ENCODE results near the gene NANP.

Gene NANP

DNA sequence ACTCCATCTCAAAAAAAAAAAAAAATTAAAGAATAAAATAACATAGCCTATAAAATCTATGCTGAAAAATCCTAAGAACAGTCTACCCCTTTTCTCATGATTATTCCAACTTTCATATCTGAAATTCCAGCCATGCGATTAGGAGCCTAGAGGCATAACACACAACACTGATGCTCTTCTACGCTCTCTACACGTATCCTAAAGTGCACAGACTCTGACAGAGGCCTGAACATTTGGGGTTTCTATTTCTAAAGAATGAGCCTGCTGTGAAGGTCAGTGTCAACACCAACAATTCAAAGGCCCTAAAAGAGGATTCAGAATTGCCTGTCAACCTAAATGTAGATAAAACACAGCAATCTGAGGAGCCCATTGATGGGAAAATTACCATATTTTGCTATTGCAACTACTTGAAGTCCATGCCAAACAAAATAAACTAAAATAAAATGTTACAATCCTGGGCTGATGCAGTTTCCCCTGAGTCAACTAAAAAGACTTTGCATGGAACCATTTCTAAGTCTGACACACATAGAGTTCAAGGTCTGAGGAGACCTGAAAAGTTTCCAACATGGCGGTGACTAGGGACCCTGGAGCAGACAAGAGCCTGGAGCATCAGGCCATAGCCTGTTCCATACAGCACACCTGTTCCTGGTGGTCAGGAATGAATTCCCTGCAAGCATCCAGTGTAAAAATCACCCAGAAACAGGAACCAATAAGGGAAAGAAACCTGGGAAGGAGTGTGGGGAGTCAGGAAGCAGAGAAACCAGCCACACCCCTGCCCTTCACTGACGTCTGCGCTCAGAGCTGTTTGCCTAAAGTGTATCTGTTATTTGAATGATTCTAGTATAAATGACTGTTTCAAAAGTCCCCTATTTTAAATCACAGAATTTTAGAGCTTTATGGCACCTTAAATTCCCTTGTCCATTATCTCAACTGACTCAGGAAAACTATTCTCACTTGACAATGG lies 50.2 kb downstream of the NANP start:
- no peak for DNase-seq (ENCODE audit: insufficient read length, low spot score)
- no peak for FAIRE-seq

DNA sequence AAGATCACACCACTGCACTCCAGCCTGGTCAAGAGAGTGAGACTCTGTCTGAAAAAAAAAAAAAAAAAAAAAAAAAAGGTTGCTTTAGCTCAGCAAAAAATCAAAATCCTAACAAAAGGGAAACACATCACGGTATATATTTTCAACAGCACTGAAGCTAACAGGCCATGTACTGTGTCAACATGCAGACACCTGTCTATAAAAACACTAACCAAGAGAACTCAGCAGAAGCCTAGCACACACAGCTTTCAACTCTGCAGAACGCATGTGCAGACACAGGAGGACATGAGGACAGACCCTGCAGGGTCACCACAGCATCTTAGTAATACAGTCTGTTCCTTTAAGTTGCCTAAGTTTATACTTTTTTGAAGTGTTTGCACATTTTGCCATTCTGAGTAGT lies 52.0 kb downstream of the NANP start:
- DNase-seq (ENCODE audit: insufficient read length, low spot score) (no peak), FAIRE-seq (no peak)

DNA sequence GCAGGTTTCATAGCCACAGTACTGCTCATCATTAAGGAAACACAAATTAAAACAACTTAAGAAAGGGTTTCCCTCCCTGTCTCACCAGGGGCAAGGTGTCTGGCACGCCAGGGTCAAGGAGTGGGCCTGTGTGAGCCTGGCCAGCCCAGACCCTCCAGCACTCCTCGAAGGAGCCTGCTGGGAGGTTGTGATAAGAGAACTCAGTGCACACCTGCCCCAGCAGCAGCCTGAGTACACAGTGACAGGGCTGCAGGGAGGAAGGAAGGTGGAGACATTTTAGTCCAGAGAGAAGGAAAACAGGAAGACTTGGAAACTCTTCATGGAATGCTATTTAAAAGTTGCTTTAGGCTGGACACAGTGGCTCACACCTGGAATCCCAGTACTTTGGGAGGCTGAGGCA lies 52.6 kb downstream of the NANP start:
- DNase-seq (ENCODE audit: insufficient read length, low spot score) = no peak
- no peak for FAIRE-seq

DNA sequence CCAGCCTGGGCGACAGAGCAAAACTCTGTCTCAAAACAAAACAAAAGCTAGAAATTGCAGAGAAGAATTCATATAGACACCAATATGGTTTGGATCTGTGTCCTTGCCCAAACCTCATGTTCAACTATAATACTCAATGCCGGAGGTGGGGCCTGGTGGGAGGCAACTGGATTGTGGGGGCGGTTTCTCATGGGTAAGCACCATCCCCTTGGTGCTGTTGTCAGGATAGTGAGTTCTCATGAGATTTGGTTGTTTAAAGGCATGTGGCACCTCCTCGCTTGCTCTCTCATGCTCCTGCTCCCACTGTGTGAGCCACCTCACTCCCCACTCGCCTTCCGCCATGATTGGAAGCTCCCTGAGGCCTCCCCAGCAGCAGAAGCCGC lies 53.7 kb downstream of the NANP start:
- FAIRE-seq (no peak), DNase-seq (ENCODE audit: insufficient read length, low spot score) (no peak)

DNA sequence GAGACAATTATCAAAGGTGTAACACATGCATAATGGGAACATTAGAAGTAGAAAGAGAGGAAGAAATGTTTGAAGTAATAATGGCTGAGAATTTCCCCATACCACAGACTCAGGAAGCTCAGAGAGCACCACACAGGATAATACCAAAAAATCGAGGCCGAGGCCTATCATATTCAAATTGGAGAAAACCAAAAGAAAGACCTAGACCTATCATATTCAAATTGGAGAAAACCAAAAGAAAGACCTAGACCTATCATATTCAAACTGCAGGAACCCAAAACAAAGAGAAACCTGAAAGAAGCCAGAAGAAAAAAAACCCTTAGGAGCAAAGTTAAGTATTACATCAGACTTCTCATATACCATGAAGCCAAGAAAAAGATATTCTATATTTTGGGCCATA lies 56.5 kb downstream of the NANP start:
- DNase-seq (ENCODE audit: insufficient read length, low spot score) (no peak), FAIRE-seq (no peak)

DNA sequence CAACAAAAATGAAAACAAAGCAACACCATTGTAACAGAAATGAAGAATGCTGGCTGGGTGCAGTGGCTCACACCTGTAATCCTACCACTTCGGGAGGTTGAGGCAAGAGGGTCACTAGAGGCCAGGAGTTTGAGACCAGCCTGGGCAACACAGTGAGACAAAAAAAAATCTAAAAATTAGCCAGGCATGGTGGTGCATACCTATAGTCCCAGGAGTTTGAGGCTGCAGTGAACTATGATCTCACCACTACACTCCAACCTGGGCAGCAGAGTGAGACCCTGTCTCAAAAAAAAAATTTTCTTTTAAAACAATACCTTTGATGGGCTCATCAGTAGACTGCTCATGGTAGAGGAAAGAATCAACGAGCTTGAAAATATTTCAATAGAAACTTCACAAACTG lies 57.0 kb downstream of the NANP start:
- DNase-seq (ENCODE audit: insufficient read length, low spot score) (no peak), FAIRE-seq (no peak)

DNA sequence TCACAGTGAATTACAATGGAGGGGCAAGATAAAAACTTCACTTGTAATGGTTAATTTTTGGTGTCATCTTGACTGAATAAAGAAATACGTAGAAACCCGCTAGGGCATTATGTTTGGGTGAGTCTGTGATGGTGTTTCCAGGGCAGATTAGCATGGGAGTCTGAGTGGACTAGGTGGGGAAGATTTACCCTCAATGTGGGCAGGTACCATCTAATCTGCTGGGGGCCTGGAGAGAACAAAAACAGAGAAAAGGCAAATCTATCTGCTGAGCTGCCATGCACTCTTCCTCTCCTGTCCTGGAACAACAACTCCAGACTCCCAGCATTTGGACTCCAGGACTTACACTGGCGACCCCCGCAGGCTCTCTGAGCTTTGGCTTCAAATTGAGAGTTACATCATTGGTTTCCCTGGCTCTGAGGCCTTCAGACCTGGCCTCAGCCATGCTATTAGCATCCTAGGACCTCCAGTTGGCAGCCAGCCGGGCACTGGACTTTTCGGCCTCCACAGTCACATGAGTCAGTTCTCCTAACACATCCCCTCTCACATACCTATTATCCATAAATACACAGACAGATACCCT lies 58.1 kb downstream of the NANP start:
- FAIRE-seq (no peak), DNase-seq (ENCODE audit: insufficient read length, low spot score) (no peak)

GRCh38 chr20:25563876-25564275 lies 59.9 kb downstream of the NANP start:
- FAIRE-seq (no peak), DNase-seq (ENCODE audit: insufficient read length, low spot score) (no peak)

- DNase-seq (ENCODE audit: insufficient read length, low spot score) (no peak), FAIRE-seq (no peak)
Observed at GRCh38 chr20:25563362-25563761, 60.5 kb downstream of the NANP start.
